VCaP (cell line): ENCODE data around the gene VSIG4.

Experiments used
- H3K27ac ChIP-seq: fragments of 450-650 bp; 2 replicates; pipeline ENCODE4 v1.5.1; 2017
- CTCF ChIP-seq: fragments of 450-650 bp; conservative IDR thresholded peaks from 2 replicates; pipeline ENCODE4 v1.5.1; 2017; ENCODE audit warnings: mild to moderate bottlenecking, moderate library complexity

The VSIG4 gene

GRCh38 chrX:65999563-66000148 lies 40.2 kb downstream of the VSIG4 start:
- no peak overlapping the region for H3K27ac ChIP-seq
- no peak for TF ChIP-seq CTCF

GRCh38 chrX:65999029-65999562 lies 40.8 kb downstream of the VSIG4 start:
- no peak for TF ChIP-seq CTCF
- H3K27ac ChIP-seq: no peak overlapping the region

- no peak for TF ChIP-seq CTCF
- H3K27ac ChIP-seq: no peak overlapping the region
Observed at GRCh38 chrX:65997978-65998717, 41.7 kb downstream of the VSIG4 start.

GRCh38 chrX:65994519-65995506 lies 45.1 kb downstream of the VSIG4 start:
- H3K27ac ChIP-seq: no peak overlapping the region

GRCh38 chrX:65993915-65994460 lies 45.9 kb downstream of the VSIG4 start:
- no peak overlapping the region for H3K27ac ChIP-seq
- TF ChIP-seq CTCF: no peak

More at GRCh38 chrX:65994519-65995506, 45.1 kb downstream of the VSIG4 start:
- no peak for TF ChIP-seq CTCF

GRCh38 chrX:65993332-65993731 lies 46.5 kb downstream of the VSIG4 start:
- H3K27ac ChIP-seq: no peak overlapping the region

More at GRCh38 chrX:65993332-65993731, 46.5 kb downstream of the VSIG4 start:
- no peak for TF ChIP-seq CTCF
